Fibroblast of mammary gland (primary cell): ENCODE measurements around the gene PLEKHG2.

ENCODE experiments used
- DNase-seq: peaks from one replicate; pipeline ENCODE4 v3.0.0-alpha.2; 2010; ENCODE audit warnings: low read depth
- H3K4me3 ChIP-seq: 2 replicates; pipeline ENCODE4 v1.5.1; 2011; ENCODE audit warnings: low read depth, mild to moderate bottlenecking, low read length, moderate library complexity; ENCODE audit not compliant: control insufficient read depth
- TF ChIP-seq, protein P1 (sequence below): conservative IDR thresholded peaks from 2 replicates; pipeline ENCODE4 v1.5.1; 2011; ENCODE audit warnings: low read depth, low read length, inconsistent platforms; ENCODE audit not compliant: control insufficient read depth, insufficient read depth

The PLEKHG2 gene, protein sequence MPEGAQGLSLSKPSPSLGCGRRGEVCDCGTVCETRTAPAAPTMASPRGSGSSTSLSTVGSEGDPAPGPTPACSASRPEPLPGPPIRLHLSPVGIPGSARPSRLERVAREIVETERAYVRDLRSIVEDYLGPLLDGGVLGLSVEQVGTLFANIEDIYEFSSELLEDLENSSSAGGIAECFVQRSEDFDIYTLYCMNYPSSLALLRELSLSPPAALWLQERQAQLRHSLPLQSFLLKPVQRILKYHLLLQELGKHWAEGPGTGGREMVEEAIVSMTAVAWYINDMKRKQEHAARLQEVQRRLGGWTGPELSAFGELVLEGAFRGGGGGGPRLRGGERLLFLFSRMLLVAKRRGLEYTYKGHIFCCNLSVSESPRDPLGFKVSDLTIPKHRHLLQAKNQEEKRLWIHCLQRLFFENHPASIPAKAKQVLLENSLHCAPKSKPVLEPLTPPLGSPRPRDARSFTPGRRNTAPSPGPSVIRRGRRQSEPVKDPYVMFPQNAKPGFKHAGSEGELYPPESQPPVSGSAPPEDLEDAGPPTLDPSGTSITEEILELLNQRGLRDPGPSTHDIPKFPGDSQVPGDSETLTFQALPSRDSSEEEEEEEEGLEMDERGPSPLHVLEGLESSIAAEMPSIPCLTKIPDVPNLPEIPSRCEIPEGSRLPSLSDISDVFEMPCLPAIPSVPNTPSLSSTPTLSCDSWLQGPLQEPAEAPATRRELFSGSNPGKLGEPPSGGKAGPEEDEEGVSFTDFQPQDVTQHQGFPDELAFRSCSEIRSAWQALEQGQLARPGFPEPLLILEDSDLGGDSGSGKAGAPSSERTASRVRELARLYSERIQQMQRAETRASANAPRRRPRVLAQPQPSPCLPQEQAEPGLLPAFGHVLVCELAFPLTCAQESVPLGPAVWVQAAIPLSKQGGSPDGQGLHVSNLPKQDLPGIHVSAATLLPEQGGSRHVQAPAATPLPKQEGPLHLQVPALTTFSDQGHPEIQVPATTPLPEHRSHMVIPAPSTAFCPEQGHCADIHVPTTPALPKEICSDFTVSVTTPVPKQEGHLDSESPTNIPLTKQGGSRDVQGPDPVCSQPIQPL (N-terminal part only)

DNA sequence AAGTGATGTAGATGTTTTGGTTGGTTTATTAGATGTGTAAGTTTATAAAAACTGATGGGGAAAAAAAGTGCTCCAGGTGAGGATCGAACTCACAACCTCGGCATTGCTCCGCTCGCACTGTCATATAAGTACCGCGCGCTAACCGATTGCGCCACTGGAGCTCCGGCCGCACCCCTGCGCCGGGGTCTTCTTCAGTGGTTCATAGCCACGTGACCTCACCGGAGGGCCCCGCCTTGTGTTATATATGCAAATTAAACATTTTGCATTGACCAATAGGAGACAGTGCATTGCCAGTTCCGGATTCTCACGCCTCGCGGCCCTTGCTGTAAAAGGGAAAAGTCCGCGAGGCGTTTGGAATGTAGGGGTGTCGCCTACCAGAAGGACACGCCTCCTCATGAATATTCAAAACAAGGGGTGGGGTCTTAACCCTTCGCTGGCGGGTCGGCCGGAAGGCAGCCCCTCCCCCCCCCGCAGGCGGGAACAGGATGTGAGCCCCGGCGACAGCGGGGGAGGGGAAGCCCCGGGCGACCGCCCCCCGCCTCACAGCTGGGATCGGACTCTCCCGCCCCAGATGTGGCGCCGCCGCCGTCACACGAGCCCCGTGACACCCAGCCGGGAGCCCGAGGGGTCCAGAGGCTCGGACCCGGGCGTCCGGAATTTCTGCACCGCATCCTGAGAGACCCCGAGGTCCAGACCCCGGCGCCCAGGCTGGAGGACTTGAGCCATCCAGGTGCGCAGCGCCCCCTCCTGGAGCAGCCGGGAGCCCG lies at the start of gene PLEKHG2:
PLEKHG2 (plus strand) TSS at position 570 of the 767 bp plus-strand sequence. CDS start 1,418 bp downstream, outside the sequence.
- H3K4me3 ChIP-seq: peak within 1 kb of the TSS; percentile 86
- peak; percentile 99 for DNase-seq

DNA sequence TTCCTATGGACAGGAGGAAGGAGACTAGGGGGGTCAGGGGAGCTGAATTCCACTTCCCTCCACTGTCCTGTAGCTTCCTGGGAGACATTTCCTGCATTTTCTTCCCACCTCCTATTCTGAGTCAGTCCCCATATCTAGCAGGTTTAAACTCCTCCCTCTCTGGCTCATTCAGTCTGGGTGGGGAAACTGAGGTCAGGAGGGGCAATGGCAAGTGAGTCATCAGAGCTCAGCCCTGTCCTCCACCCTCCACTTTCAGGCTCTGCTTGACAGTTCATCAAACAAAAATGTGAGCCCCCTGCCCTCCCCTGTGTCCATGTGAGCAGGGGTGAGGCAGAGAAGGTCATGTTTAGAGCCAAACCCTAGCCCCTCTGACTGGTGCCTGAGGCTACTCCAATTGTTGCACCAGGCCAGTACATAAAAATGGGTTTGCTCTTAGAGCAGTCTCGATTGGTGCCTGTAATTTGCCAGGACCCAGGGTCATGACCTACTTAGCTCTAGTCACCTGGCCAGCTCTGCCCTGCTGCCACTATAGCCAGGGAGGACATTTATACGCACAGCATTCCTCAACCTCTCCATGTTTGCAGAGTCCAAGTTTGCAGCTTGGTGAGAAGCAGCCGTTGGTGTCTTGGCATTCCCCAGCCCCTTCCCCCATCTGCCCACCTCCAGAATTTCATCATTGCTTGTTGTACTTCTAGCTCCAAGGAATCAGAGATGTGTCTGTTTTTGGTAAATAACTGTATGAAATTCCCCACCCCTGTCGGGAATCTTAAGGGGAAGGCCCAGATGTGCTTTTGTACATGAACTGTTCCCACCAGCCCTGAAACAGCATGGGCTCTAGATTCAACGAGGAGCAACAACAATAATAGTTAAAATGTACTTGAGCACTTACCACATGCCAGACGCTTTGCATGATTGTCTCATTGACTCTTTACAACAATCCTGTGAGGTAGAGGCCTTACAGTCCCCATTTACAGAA lies 49.5 kb upstream of the PLEKHG2 start:
- DNase-seq: peak; percentile 89
- H3K4me3 ChIP-seq: no peak overlapping the region
- TF ChIP-seq, protein P1, sequence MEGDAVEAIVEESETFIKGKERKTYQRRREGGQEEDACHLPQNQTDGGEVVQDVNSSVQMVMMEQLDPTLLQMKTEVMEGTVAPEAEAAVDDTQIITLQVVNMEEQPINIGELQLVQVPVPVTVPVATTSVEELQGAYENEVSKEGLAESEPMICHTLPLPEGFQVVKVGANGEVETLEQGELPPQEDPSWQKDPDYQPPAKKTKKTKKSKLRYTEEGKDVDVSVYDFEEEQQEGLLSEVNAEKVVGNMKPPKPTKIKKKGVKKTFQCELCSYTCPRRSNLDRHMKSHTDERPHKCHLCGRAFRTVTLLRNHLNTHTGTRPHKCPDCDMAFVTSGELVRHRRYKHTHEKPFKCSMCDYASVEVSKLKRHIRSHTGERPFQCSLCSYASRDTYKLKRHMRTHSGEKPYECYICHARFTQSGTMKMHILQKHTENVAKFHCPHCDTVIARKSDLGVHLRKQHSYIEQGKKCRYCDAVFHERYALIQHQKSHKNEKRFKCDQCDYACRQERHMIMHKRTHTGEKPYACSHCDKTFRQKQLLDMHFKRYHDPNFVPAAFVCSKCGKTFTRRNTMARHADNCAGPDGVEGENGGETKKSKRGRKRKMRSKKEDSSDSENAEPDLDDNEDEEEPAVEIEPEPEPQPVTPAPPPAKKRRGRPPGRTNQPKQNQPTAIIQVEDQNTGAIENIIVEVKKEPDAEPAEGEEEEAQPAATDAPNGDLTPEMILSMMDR: no peak

More for the DNA sequence above, at the start of gene PLEKHG2:
- TF ChIP-seq, protein P1: peak; percentile 51

DNA sequence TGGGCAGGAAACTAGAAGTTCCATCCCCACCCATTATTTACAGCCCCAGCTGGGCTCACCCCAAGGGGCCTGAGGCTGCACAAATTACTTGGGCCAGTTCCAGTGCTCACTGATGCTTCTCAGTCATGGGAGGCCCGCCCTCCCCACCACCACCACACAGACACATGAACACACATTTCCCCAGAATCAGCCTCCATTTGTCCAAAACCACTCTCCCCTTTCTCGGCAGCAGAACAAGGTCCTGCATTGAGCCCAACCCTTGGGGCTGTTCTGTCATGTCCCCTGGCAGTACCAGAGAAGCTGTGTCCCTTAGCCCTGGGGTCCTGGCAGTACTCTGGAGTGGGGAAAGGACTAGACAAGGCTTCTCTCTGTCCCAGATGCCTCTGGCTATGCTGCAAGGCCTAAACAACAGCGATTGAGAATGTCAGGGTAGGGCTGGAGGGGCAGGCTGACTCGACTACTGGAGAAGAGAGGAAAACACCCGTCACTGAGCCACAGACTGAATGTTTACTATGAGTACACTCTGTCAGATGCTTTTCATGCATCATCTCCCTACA lies 48.5 kb upstream of the PLEKHG2 start:
- peak; percentile 78 for DNase-seq
- H3K4me3 ChIP-seq: no peak overlapping the region
- TF ChIP-seq, protein P1: no peak

DNA sequence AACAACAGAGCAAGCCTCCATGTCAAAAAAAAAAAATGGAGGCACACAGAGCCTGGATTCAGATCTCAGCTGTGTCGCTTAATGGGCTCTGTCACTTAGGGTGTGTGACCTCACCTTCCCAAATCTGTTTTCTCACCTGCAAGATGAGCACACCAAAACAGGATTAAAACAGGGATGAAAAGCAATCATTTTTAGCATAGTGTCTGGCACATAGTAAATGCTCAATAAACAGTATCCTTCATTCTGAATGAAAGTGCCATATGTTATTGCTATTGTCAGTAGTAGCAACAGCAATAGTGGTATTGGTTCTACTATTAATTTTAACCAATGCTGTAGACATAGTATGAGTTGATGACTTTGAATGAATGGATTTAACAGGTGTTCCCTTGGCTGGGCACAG lies 46.9 kb upstream of the PLEKHG2 start:
- no peak overlapping the region for H3K4me3 ChIP-seq
- TF ChIP-seq, protein P1: no peak

DNA sequence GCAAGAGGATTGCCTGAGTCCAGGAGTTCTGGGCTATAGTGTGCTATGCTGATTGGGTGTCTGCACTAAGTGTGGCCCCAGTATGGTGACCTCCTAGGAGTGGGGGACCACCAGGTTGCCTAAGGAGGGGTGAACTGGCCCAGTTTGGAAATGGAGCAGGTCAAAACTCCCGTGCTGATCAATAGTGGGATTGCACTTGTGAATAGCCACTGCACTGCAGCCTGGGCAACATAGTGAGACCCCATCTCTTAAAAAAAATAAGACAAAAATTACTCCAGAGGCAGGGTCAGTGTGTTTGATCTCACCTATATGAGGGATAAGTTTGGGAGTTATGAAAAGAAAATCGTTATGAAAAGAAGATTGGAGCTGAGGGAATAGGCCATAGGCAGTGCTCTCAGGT lies 43.3 kb upstream of the PLEKHG2 start:
- no peak overlapping the region for H3K4me3 ChIP-seq
- TF ChIP-seq, protein P1: no peak
- DNase-seq: no peak

More for the DNA sequence above, 46.9 kb upstream of the PLEKHG2 start:
- DNase-seq: no peak
